AG04450 (cell line): ENCODE results near the gene ARMC3. TPM values are rescaled to one million over a fixed set of nuclear protein-coding genes. Genes with fewer than 3 reads are reported as not detected.

ENCODE experiments used
- CTCF ChIA-PET: fragments of 300-600, 350-600 bp; formaldehyde crosslinking; extraction: SDS; loops from one replicate; lab custom pipeline; 2022; ENCODE audit warnings: antibody characterized with exemption, inconsistent platforms; lab: Charles Lee
- POLR2A ChIA-PET: fragments of 350-600 bp; formaldehyde crosslinking; extraction: SDS; loops from one replicate; lab custom pipeline; 2021; ENCODE audit warnings: antibody characterized with exemption, inconsistent platforms; lab: Yijun Ruan, JAX
- DNase-seq: peaks from one replicate; pipeline ENCODE4 v3.0.0-alpha.2; 2011; ENCODE audit warnings: low read depth, low spot score
- H3K27ac ChIP-seq: one replicate; pipeline ENCODE4 v1.5.1; 2012; ENCODE audit warnings: low read depth, low read length, control low read depth
- H3K27me3 ChIP-seq: one replicate; pipeline ENCODE4 v1.6.0; 2012; ENCODE audit warnings: low read length; ENCODE audit not compliant: control insufficient read depth, insufficient read depth
- H3K4me3 ChIP-seq: 2 replicates; pipeline ENCODE4 v1.5.1; 2011; ENCODE audit warnings: mild to moderate bottlenecking, low read depth, low read length, control low read depth
- H3K9me3 ChIP-seq: 2 replicates; pipeline ENCODE4 v1.5.1; 2012; ENCODE audit warnings: low read length; ENCODE audit not compliant: control insufficient read depth, insufficient read depth
- polyA plus RNA-seq: library from polyadenylated mRNA; depleted of rRNA; stranded (reverse); fragments of >200 nt; gene quantifications from 2 replicates; pipeline ENCODE4 v1.2.3, GENCODE V29; 2011
- TF ChIP-seq, protein P1 (sequence below): IDR thresholded peaks from 2 replicates; pipeline ENCODE4 v1.5.1; 2011; ENCODE audit warnings: low read depth, low read length, control low read depth, inconsistent platforms

ARMC3 gene
- polyA plus RNA-seq, 1 experiment: not detected

DNA sequence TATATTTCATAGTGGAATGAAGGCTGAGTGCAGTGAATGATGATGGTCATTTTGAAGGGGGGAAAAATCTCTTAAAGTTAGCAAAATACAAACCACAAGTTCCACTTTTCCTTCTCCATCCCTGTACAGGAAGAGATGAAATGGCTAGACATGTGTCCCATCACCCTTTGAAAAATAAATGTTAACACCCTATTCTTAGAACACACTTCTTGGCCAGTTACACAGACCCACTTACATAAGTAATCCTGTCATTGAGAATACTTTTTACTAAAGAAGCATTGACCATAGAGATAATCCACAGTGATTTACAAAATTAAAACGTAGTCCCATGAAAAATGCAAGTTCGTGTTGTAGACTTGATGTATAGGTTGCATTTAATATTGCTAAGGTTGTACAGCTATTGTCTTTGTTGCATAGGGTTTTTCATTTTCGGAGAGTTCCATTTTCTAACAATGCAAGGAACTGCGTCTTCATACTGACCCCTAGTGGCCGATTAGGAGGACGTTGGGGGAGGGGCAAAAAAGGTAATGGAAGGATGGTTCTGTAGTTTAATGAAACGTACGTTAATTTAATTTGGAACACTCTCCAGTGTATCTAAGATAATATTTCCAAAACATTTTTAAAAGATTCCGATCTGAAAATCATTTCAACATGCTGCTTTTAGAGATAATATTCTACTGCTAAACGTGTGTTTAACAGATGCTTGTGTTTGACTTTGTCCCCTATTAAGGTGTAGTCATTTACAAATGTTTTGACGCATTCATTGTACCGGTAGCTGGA, 60.9 kb downstream of the ARMC3 start:
- CTCF ChIA-PET: interaction anchor here (0.5 to 6.5 kb wide), 59 partner anchors 9 to 1910 kb away, joined by 3 to 101 read pairs (median 4); partner anchors contain the start of gene DNAJC1
- POLR2A ChIA-PET: interaction anchor here (0.6 kb wide), 1 partner anchor 649 kb away, joined by 3 read pairs; no protein-coding TSS in a partner anchor
- H3K9me3 ChIP-seq: no peaks in the 10 kb centered on the region
- no peak overlapping the region for H3K27ac ChIP-seq
- peaks cover 4% of the 10 kb centered on the region for H3K27me3 ChIP-seq
- no peak overlapping the region for H3K4me3 ChIP-seq
- TF ChIP-seq, protein P1, sequence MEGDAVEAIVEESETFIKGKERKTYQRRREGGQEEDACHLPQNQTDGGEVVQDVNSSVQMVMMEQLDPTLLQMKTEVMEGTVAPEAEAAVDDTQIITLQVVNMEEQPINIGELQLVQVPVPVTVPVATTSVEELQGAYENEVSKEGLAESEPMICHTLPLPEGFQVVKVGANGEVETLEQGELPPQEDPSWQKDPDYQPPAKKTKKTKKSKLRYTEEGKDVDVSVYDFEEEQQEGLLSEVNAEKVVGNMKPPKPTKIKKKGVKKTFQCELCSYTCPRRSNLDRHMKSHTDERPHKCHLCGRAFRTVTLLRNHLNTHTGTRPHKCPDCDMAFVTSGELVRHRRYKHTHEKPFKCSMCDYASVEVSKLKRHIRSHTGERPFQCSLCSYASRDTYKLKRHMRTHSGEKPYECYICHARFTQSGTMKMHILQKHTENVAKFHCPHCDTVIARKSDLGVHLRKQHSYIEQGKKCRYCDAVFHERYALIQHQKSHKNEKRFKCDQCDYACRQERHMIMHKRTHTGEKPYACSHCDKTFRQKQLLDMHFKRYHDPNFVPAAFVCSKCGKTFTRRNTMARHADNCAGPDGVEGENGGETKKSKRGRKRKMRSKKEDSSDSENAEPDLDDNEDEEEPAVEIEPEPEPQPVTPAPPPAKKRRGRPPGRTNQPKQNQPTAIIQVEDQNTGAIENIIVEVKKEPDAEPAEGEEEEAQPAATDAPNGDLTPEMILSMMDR: peak; percentile 93
- peak; percentile 23 for DNase-seq

DNA sequence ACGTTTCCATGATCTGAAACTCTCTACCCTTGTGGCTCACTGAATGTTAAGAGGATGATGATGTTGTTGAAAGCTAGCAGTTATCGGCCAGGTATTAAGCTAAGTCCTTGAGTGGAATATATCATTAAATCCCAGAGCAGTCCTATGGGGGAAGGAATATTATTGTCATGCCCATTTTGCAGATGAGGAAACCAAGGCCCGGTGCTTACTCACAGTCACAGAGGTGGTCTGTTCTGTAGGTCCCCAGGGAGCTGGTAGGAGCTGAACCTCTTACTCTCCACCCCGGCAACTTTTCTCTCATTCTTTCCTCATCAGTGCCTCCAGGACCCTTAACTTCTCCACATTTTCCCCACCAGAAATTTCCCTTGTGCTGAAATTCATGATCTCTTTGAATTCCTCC, 62.6 kb downstream of the ARMC3 start:
- ChIA-PET CTCF (interaction anchor here (1.0 to 6.5 kb wide), 10 partner anchors 8 to 997 kb away, joined by 3 to 101 read pairs (median 8); no protein-coding TSS in a partner anchor), POLR2A (no interaction called here)
- Histone ChIP-seq H3K9me3 (no peaks in the 10 kb centered on the region), H3K27me3 (no peaks in the 10 kb centered on the region), H3K27ac (no peak overlapping the region), H3K4me3 (no peak overlapping the region)
- DNase-seq: no peak
- TF ChIP-seq, protein P1: no peak

DNA sequence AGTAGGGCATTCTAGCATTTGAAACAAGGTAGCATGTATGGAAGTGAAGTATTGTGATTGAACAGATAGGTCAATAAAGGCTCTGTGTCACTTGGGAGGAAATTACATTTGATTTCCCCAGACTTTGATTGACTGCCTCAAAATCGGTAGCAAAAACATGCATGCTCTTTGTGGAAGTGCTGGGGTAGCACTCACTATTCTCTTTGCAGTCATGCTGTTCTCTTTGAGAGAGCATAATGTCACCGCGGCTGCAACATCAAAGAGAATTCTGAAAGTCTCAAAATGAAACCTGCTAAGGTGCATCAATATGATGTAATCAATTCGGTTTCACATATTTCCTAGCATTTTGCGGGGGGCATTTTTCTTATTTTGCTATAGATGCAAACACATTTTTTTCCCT, 64.2 kb downstream of the ARMC3 start:
- ChIA-PET CTCF (interaction anchor here (5.7 to 6.5 kb wide), 2 partner anchors 419 to 978 kb away, joined by 79 to 101 read pairs; no protein-coding TSS in a partner anchor), POLR2A (no interaction called here)
- no peak overlapping the region for H3K4me3 ChIP-seq
- H3K9me3 ChIP-seq: no peaks in the 10 kb centered on the region
- no peak overlapping the region for H3K27ac ChIP-seq
- DNase-seq: no peak
- no peaks in the 10 kb centered on the region for H3K27me3 ChIP-seq
- TF ChIP-seq, protein P1: no peak

DNA sequence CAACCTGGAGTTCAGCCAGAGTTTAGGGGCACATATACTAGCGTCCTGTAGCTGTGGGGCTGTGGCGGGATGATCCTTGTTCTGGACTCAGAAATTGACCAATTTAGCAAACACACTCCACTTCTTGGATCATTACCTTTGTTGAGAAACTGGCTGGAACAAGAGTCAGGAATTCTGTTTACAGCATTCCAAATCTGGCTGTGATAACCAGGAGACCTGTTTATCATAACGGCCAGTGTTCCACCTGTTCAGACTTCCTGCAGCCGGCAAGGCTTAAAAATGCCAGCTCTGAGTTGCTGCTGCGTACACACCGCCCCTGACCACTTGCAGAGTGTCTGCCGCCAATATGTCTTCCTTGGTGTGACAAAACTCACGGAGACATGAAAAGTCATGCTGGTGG, 64.8 kb downstream of the ARMC3 start:
- Histone ChIP-seq H3K27me3 (no peaks in the 10 kb centered on the region), H3K9me3 (no peaks in the 10 kb centered on the region), H3K4me3 (no peak overlapping the region), H3K27ac (no peak overlapping the region)
- POLR2A ChIA-PET: no interaction called here
- no peak for DNase-seq
- CTCF ChIA-PET: interaction anchor here (1.3 to 6.5 kb wide), 2 partner anchors 420 to 999 kb away, joined by 4 to 79 read pairs; no protein-coding TSS in a partner anchor
- TF ChIP-seq, protein P1: no peak

DNA sequence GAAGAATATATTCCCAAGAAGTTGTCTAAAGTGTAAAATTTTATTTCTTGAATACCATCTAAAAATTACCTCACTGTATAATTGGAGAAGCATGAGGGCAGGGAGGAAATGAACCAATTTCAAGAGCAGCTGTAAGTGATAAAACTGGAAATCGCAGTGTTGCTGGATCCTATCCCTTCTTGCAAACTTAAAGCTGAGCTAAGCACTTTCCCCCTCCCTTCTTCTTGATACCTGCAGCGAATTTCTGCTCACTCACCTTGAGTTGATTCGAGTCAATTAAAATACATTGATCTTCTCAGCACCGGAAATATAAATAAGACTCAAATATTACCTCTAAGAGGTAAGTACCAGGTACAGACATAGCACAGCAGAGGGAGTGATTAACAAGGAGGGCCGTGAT, 65.5 kb downstream of the ARMC3 start:
- Histone ChIP-seq H3K27ac (no peak overlapping the region), H3K4me3 (no peak overlapping the region), H3K27me3 (no peaks in the 10 kb centered on the region), H3K9me3 (no peaks in the 10 kb centered on the region)
- DNase-seq: no peak
- TF ChIP-seq, protein P1: no peak
- POLR2A ChIA-PET: no interaction called here
- CTCF ChIA-PET: interaction anchor here (1.3 kb wide), 1 partner anchor 1000 kb away, joined by 4 read pairs; no protein-coding TSS in a partner anchor
